GM12891 (cell line): ENCODE results near the gene CSAD.

ENCODE experiments used
- POLR2A ChIP-seq: IDR thresholded peaks from 2 replicates; pipeline ENCODE4 v1.6.1; 2011; ENCODE audit warnings: low read depth, low read length, control low read depth
- POLR2AphosphoS5 ChIP-seq: IDR thresholded peaks from 2 replicates; pipeline ENCODE4 v1.6.1; 2011; ENCODE audit warnings: low read depth, low read length, control low read depth

- TF ChIP-seq POLR2A (peak; percentile 93), POLR2AphosphoS5 (peak; percentile 61)
These were observed at the start of gene CSAD, which contains the start of gene ZNF740 for GRCh38 chr12:53180220-53180930.
